H1 (cell line): Measurements from ENCODE around the gene DNER. TPM values are rescaled to one million over a fixed set of nuclear protein-coding genes. Genes with fewer than 3 reads are reported as not detected.

ENCODE experiments used
- CTCF ChIA-PET: fragments of 300-600 bp; sonication (Branson Sonifier 250); formaldehyde crosslinking; loops from one replicate; lab custom pipeline; 2021; ENCODE audit not compliant: partially characterized antibody; lab: Charles Lee
- POLR2A ChIA-PET: fragments of 300-600 bp; sonication (Branson Sonifier 250); formaldehyde crosslinking; loops from one replicate; lab custom pipeline; 2021; ENCODE audit warnings: inconsistent platforms; ENCODE audit not compliant: partially characterized antibody; lab: Charles Lee
- DNase-seq, 2 experiments: peaks; one replicate each; pipeline versions ENCODE4 v3.0.0 to v3.0.0-alpha.2; 2010 to 2022; ENCODE audit warnings: low spot score in 2 of 2, low read depth in 1 of 2, mixed read lengths in 1 of 2
- FAIRE-seq: peaks from 2 replicates; lab custom pipeline; 2011; peaks lifted over from hg19 to GRCh38; lab: Jason Lieb, UNC
- H2AFZ ChIP-seq: 2 replicates; pipeline ENCODE4 v1.8.1; 2012; ENCODE audit warnings: low read length, inconsistent platforms
- H2AK5ac ChIP-seq: 2 replicates; pipeline ENCODE4 v1.6.1; 2013; ENCODE audit warnings: low read depth, low read length
- H2BK120ac ChIP-seq: replicated peaks from 2 replicates; pipeline ENCODE3; 2013; ENCODE audit warnings: low read depth, low read length, inconsistent platforms
- H2BK12ac ChIP-seq: 2 replicates; pipeline ENCODE4 v1.6.1; 2013; ENCODE audit warnings: low read depth, low read length
- H2BK15ac ChIP-seq: 2 replicates; pipeline ENCODE4 v1.6.1; 2013; ENCODE audit warnings: low read length
- H2BK20ac ChIP-seq: 2 replicates; pipeline ENCODE4 v1.6.1; 2013; ENCODE audit warnings: low read length
- H2BK5ac ChIP-seq: 2 replicates; pipeline ENCODE4 v1.6.1; 2013; ENCODE audit warnings: low read depth, low read length
- H3K14ac ChIP-seq: 2 replicates; pipeline ENCODE4 v1.6.1; 2013; ENCODE audit warnings: inconsistent platforms; ENCODE audit not compliant: insufficient read length
- H3K18ac ChIP-seq: 2 replicates; pipeline ENCODE4 v1.6.1; 2013; ENCODE audit warnings: low read length; ENCODE audit errors: extremely low read depth
- H3K23ac ChIP-seq: 2 replicates; pipeline ENCODE4 v1.6.1; 2013; ENCODE audit warnings: inconsistent platforms; ENCODE audit not compliant: insufficient read length
- H3K23me2 ChIP-seq: 2 replicates; pipeline ENCODE4 v1.6.1; 2013; ENCODE audit warnings: low read depth, low read length
- H3K27ac ChIP-seq: 2 replicates; pipeline ENCODE4 v1.6.1; 2011; ENCODE audit warnings: low read depth, low read length, inconsistent platforms
- H3K27me3 ChIP-seq, 4 experiments: replicated peaks in 1 of 4; 1 replicate in 1 of 4; 2 replicates in 3 of 4; pipeline versions ENCODE4 v1.6.1 to v1.8.1; 2011 to 2013; ENCODE audit warnings: low read length in 3 of 4, mild to moderate bottlenecking in 3 of 4, inconsistent platforms in 2 of 4, mixed read lengths in 2 of 4, moderate library complexity in 1 of 4; ENCODE audit not compliant: control insufficient read depth in 3 of 4, insufficient read depth in 3 of 4; ENCODE audit errors: extremely low read depth in 1 of 4
- H3K36me3 ChIP-seq, 4 experiments: 2 replicates each; pipeline versions ENCODE4 v1.6.1 to v1.8.1; 2011 to 2013; ENCODE audit warnings: mild to moderate bottlenecking in 4 of 4, low read length in 3 of 4, moderate library complexity in 2 of 4, control low read depth in 1 of 4, inconsistent platforms in 1 of 4; ENCODE audit not compliant: insufficient read depth in 4 of 4, control insufficient read depth in 2 of 4
- H3K4ac ChIP-seq: replicated peaks from 2 replicates; pipeline ENCODE3; 2013; ENCODE audit warnings: low read length, low read depth, mixed read lengths, inconsistent platforms; ENCODE audit not compliant: insufficient read length
- H3K4me1 ChIP-seq, 4 experiments: replicated peaks in 1 of 4; 1 replicate in 1 of 4; 2 replicates in 3 of 4; pipeline versions ENCODE4 v1.6.1 to v1.8.1; 2011 to 2013; ENCODE audit warnings: low read length in 3 of 4, inconsistent platforms in 2 of 4, mixed read lengths in 1 of 4; ENCODE audit not compliant: insufficient read depth in 4 of 4, control insufficient read depth in 3 of 4
- H3K4me2 ChIP-seq, 2 experiments: 2 replicates each; pipeline versions ENCODE4 v1.6.1 to v1.8.1; 2011 to 2013; ENCODE audit warnings: low read depth in 2 of 2, low read length in 2 of 2, control low read depth in 1 of 2, inconsistent platforms in 1 of 2, mild to moderate bottlenecking in 1 of 2; ENCODE audit not compliant: insufficient read depth in 1 of 2
- H3K4me3 ChIP-seq, 4 experiments: fragments of 200-600, 300-600 bp in 1 of 4; sonication (generic), shearing (Covaris generic), sonication (Bioruptor Twin) in 1 of 4; 2 replicates each; pipeline versions ENCODE4 v1.5.1 to v1.8.1; 2011 to 2016; ENCODE audit warnings: low read length in 4 of 4, low read depth in 3 of 4, control low read depth in 2 of 4, inconsistent platforms in 2 of 4, mild to moderate bottlenecking in 2 of 4, mixed read lengths in 1 of 4, moderate library complexity in 1 of 4; ENCODE audit not compliant: insufficient read depth in 2 of 4; ENCODE audit errors: extremely low read depth in 1 of 4
- H3K56ac ChIP-seq: replicated peaks from 2 replicates; pipeline ENCODE3; 2013; ENCODE audit warnings: low read depth, mild to moderate bottlenecking, mixed read lengths, low read length, inconsistent platforms; ENCODE audit not compliant: insufficient read length
- H3K79me1 ChIP-seq: 2 replicates; pipeline ENCODE4 v1.6.1; 2013; ENCODE audit warnings: low read depth, low read length, control low read depth
- H3K79me2 ChIP-seq, 2 experiments: 2 replicates each; pipeline versions ENCODE4 v1.6.1 to v1.8.1; 2012 to 2013; ENCODE audit warnings: low read length in 2 of 2, mild to moderate bottlenecking in 2 of 2, inconsistent platforms in 1 of 2; ENCODE audit not compliant: insufficient read depth in 2 of 2, control insufficient read depth in 1 of 2
- H3K9ac ChIP-seq, 4 experiments: replicated peaks in 1 of 4; 1 replicate in 1 of 4; 2 replicates in 3 of 4; pipeline versions ENCODE4 v1.6.1 to v1.8.1; 2011 to 2013; ENCODE audit warnings: low read depth in 3 of 4, low read length in 3 of 4, control low read depth in 2 of 4, mild to moderate bottlenecking in 2 of 4, moderate library complexity in 2 of 4, inconsistent platforms in 1 of 4; ENCODE audit errors: extremely low read depth in 1 of 4
- H3K9me3 ChIP-seq, 2 experiments: 2 replicates each; pipeline versions ENCODE4 v1.6.1 to v1.8.1; 2012 to 2013; ENCODE audit warnings: mild to moderate bottlenecking in 2 of 2, moderate library complexity in 2 of 2, control low read depth in 1 of 2, inconsistent platforms in 1 of 2, low read depth in 1 of 2, low read length in 1 of 2, mixed read lengths in 1 of 2; ENCODE audit not compliant: insufficient read depth in 2 of 2
- H4K20me1 ChIP-seq, 2 experiments: replicated peaks in 1 of 2; 2 replicates each; pipeline versions ENCODE3 to v1.8.1; 2011 to 2013; ENCODE audit warnings: inconsistent platforms in 2 of 2, low read length in 2 of 2, mild to moderate bottlenecking in 1 of 2; ENCODE audit not compliant: insufficient read depth in 2 of 2, control insufficient read depth in 1 of 2
- H4K5ac ChIP-seq: 2 replicates; pipeline ENCODE4 v1.6.1; 2013; ENCODE audit warnings: low read length, low read depth, mixed read lengths, inconsistent platforms; ENCODE audit not compliant: insufficient read length
- H4K8ac ChIP-seq: 2 replicates; pipeline ENCODE4 v1.8.0; 2013; ENCODE audit warnings: mild to moderate bottlenecking, moderate library complexity, low read length, inconsistent platforms; ENCODE audit not compliant: insufficient read depth; ENCODE audit errors: extremely low read depth
- H4K91ac ChIP-seq: replicated peaks from 2 replicates; pipeline ENCODE3; 2013; ENCODE audit warnings: low read length, mixed read lengths, inconsistent platforms; ENCODE audit not compliant: insufficient read length
- MAFK ChIP-seq: IDR thresholded peaks from 2 replicates; pipeline ENCODE4 v1.6.1; 2012; ENCODE audit warnings: low read depth, mild to moderate bottlenecking, improper control_type of control experiment, low read length
- WGBS, 2 experiments: shearing (Covaris generic) in 1 of 2; methylation state at CpG; one replicate each; pipeline versions ENCODE4 v1.1.6 to v1.1.7; 2013 to 2015; ENCODE audit warnings: low lambda C conversion rate in 2 of 2, mixed read lengths in 2 of 2, inconsistent platforms in 1 of 2, low coverage in 1 of 2, missing lambda C conversion rate in 1 of 2; ENCODE audit not compliant: insufficient replicate concordance in 2 of 2, insufficient coverage in 1 of 2, insufficient read length in 1 of 2; ENCODE audit errors: extremely low coverage in 1 of 2, missing lambda C conversion rate in 1 of 2; 5-methylcytosine and 5-hydroxymethylcytosine counted together
- polyA plus RNA-seq, 7 experiments: library from polyadenylated mRNA; depleted of rRNA in 3 of 7; stranded (reverse) in 5 of 7; unstranded in 2 of 7; fragments of >200 nt in 5 of 7; fragments of 200-250 nt in 2 of 7; gene quantifications; 1 replicate in 5 of 7; 2 replicates in 1 of 7; 4 replicates in 1 of 7; pipeline versions ENCODE4 v1.2.1 to v1.2.3, GENCODE V29; 2011 to 2013; ENCODE audit warnings: missing spikeins in 2 of 7, mixed read lengths in 2 of 7
- total RNA-seq: library from RNA; stranded (reverse); fragmentation: NEBNext Ultra II Directional; extraction: Animal tissue kit (Norgen Biotek cat#: 25700); gene quantifications from 2 replicates; pipeline ENCODE4 v1.2.1, GENCODE V29; 2021

The DNER gene
- total and polyA plus RNA-seq, 2 of the 8 experiments (the other 6 are each of a cell fraction or from before 2014, with no cell fraction given) = 6.8 to 16.3 TPM

- no peak overlapping the region for H2BK12ac ChIP-seq
- no peaks in the 10 kb centered on the region for H3K4me1 ChIP-seq
- H2AK5ac ChIP-seq = no peak overlapping the region
- FAIRE-seq = no peak
- H3K23me2 ChIP-seq = no peaks in the 10 kb centered on the region
- H3K4me2 ChIP-seq = no peak overlapping the region
- DNase-seq = no peak
- no peak overlapping the region for H4K5ac ChIP-seq
- 0 out of 4 replicates have a peak, but pooled peaks cover 0 to 4% of the 10 kb centered on the region in 2 experiments for H3K9me3 ChIP-seq
- no peaks in the 10 kb centered on the region for H3K79me1 ChIP-seq
- H3K56ac ChIP-seq = no peak overlapping the region
- no peak overlapping the region for H4K91ac ChIP-seq
- H3K23ac ChIP-seq = no peak overlapping the region
- no peak overlapping the region for H2BK15ac ChIP-seq
- no peak overlapping the region for H2BK5ac ChIP-seq
- no peak overlapping the region for H3K4ac ChIP-seq
- H3K14ac ChIP-seq = no peak overlapping the region
- H4K20me1 ChIP-seq = no peaks in the 10 kb centered on the region
- no peak overlapping the region for H2AFZ ChIP-seq
- H3K18ac ChIP-seq = no peak overlapping the region
- no peak overlapping the region for H3K4me3 ChIP-seq
- no peak overlapping the region for H3K27ac ChIP-seq
- ChIA-PET CTCF (interaction anchor here (0.5 to 0.6 kb wide), 3 partner anchors 24 to 127 kb away, joined by 3 to 5 read pairs (median 3); no protein-coding TSS in a partner anchor), POLR2A (no interaction called here)
- no peak overlapping the region for H4K8ac ChIP-seq
- no peaks in the 10 kb centered on the region for H3K27me3 ChIP-seq
- H2BK20ac ChIP-seq = no peak overlapping the region
- no peaks in the 10 kb centered on the region for H3K36me3 ChIP-seq
- no peaks in the 10 kb centered on the region for H3K79me2 ChIP-seq
- no peak overlapping the region for H3K9ac ChIP-seq
- 81% methylated on average over 3 of the region's 3 CpGs; no CpG with 5 or more reads in 1 of the 2 experiments for WGBS, 2 experiments
- no peak overlapping the region for H2BK120ac ChIP-seq
- TF ChIP-seq MAFK = no peak
Measured at GRCh38 chr2:229378386-229378785, 336.0 kb downstream of the DNER start.
